Smooth muscle cell (in vitro differentiated cells): ENCODE measurements around the gene CHD2. TPM values are rescaled to one million over a fixed set of nuclear protein-coding genes. Genes with fewer than 3 reads are reported as not detected.

Experiments used
- DNase-seq: peaks from one replicate; lab custom pipeline; 2025; ENCODE audit not compliant: unreplicated experiment; lab: John Stamatoyannopoulos, UW
- H2AFZ ChIP-seq: fragments of 200-600 bp; sonication (generic); 2 replicates; pipeline ENCODE4 v1.6.0; 2016; ENCODE audit warnings: antibody characterized with exemption, low read depth, mild to moderate bottlenecking
- H3F3A ChIP-seq: fragments of 200-600 bp; sonication (generic); 2 replicates; pipeline ENCODE4 v1.6.0; 2017; ENCODE audit warnings: antibody characterized with exemption, low read depth
- H3K27ac ChIP-seq: fragments of 200-600 bp; sonication (generic); 2 replicates; pipeline ENCODE4 v1.5.1; 2016; ENCODE audit warnings: low read depth, mild to moderate bottlenecking
- H3K27me3 ChIP-seq: fragments of 200-600 bp; sonication (generic); 2 replicates; pipeline ENCODE4 v1.6.1; 2016; ENCODE audit warnings: low read depth, mild to moderate bottlenecking
- H3K36me3 ChIP-seq: fragments of 200-600 bp; sonication (generic); 2 replicates; pipeline ENCODE4 v1.5.1; 2016; ENCODE audit warnings: low read depth
- H3K4me1 ChIP-seq: fragments of 200-600 bp; sonication (generic); 2 replicates; pipeline ENCODE4 v1.5.1; 2016; ENCODE audit warnings: low read depth
- H3K4me2 ChIP-seq: fragments of 200-600 bp; sonication (generic); 2 replicates; pipeline ENCODE4 v1.6.0; 2016; ENCODE audit warnings: mild to moderate bottlenecking
- H3K4me3 ChIP-seq: fragments of 200-600 bp; sonication (generic); 2 replicates; pipeline ENCODE4 v1.5.1; 2016; ENCODE audit warnings: mild to moderate bottlenecking
- H3K79me2 ChIP-seq: fragments of 200-600 bp; sonication (generic); 2 replicates; pipeline ENCODE4 v1.6.0; 2016; ENCODE audit warnings: low read depth, mild to moderate bottlenecking
- H3K9ac ChIP-seq: fragments of 200-600 bp; sonication (generic); 2 replicates; pipeline ENCODE4 v1.6.0; 2016; ENCODE audit warnings: low read depth
- H3K9me3 ChIP-seq: fragments of 200-600 bp; sonication (generic); replicated peaks from 2 replicates; pipeline ENCODE4 v1.5.1; 2016; ENCODE audit warnings: low read depth
- H4K20me1 ChIP-seq: fragments of 200-600 bp; sonication (generic); 2 replicates; pipeline ENCODE4 v1.6.0; 2016; ENCODE audit warnings: low read depth
- WGBS: methylation state at CpG from one replicate; pipeline ENCODE4 v1.1.7; 2016; ENCODE audit warnings: low lambda C conversion rate; 5-methylcytosine and 5-hydroxymethylcytosine counted together
- polyA plus RNA-seq: library from polyadenylated mRNA; unstranded; fragments of >200 nt; fragmentation: Nextera tagmentation; extraction: Ambion mirVana; gene quantifications from 2 replicates; pipeline ENCODE4 v1.2.1, GENCODE V29; 2016
- total RNA-seq: library from RNA; depleted of rRNA; stranded (reverse); fragments of >200 nt; gene quantifications from 2 replicates; pipeline ENCODE4 v1.2.3, GENCODE V29; 2014
- TF ChIP-seq, protein P1 (sequence below): fragments of 200-600 bp; sonication (generic); IDR thresholded peaks from 2 replicates; pipeline ENCODE4 v1.5.1; 2017; ENCODE audit warnings: borderline replicate concordance, mild to moderate bottlenecking, antibody characterized with exemption; ENCODE audit not compliant: insufficient read depth, poor library complexity, severe bottlenecking

The CHD2 gene
- total and polyA plus RNA-seq, 2 experiments from 2014 or later, result 64.4 to 99.2 TPM

DNA sequence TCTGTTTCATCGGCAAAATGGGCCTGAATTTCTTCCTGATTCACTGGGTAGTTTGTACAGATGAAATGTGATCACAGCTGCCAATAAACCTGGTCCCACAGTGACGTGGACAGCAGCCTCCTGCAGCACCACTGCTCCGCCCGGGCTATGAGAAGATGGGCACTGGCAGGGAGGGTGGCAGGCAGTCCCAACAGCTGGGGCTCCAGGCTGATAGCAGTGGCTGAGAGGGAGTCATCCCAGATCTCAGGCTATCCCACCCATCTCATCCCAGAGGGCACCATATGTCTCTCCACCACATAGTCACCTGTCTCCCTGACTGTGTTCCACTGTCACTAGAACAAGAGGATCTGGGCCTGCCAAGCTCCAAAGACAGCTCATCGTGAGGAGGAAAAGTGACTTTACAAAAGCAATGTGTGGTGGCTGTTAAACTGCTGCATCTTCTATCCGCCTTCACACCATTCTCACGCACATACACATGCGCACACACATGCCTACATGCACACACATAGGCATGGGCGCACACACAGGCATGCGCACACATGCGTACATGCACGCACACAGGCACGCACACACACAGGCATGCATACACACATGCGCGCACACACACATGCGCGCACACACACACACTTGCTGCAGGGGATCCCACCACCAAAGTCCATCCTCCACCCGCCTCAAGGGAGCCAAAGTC is 142.7 kb downstream of the CHD2 start:
- TF ChIP-seq, protein P1, sequence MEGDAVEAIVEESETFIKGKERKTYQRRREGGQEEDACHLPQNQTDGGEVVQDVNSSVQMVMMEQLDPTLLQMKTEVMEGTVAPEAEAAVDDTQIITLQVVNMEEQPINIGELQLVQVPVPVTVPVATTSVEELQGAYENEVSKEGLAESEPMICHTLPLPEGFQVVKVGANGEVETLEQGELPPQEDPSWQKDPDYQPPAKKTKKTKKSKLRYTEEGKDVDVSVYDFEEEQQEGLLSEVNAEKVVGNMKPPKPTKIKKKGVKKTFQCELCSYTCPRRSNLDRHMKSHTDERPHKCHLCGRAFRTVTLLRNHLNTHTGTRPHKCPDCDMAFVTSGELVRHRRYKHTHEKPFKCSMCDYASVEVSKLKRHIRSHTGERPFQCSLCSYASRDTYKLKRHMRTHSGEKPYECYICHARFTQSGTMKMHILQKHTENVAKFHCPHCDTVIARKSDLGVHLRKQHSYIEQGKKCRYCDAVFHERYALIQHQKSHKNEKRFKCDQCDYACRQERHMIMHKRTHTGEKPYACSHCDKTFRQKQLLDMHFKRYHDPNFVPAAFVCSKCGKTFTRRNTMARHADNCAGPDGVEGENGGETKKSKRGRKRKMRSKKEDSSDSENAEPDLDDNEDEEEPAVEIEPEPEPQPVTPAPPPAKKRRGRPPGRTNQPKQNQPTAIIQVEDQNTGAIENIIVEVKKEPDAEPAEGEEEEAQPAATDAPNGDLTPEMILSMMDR, result no peak
- no peak overlapping the region for H3K4me2 ChIP-seq
- no peak overlapping the region for H3K4me3 ChIP-seq
- H3K27me3 ChIP-seq, result no peaks in the 10 kb centered on the region
- 91% methylated on average over 18 of the region's 18 CpGs for WGBS
- DNase-seq, result no peak
- no peak overlapping the region for H3K9ac ChIP-seq
- no peak overlapping the region for H2AFZ ChIP-seq
- no peak overlapping the region for H3K27ac ChIP-seq
- no peaks in the 10 kb centered on the region for H3K36me3 ChIP-seq
- H4K20me1 ChIP-seq, result no peaks in the 10 kb centered on the region
- H3F3A ChIP-seq, result no peaks in the 10 kb centered on the region
- no peaks in the 10 kb centered on the region for H3K9me3 ChIP-seq
- H3K79me2 ChIP-seq, result no peaks in the 10 kb centered on the region
- peaks cover 2% of the 10 kb centered on the region for H3K4me1 ChIP-seq

- no peaks in the 10 kb centered on the region for H3K27me3 ChIP-seq
- no peaks in the 10 kb centered on the region for H3F3A ChIP-seq
- H3K9ac ChIP-seq, result no peak overlapping the region
- no peak overlapping the region for H3K27ac ChIP-seq
- no peak overlapping the region for H3K4me2 ChIP-seq
- no peak for DNase-seq
- H2AFZ ChIP-seq, result no peak overlapping the region
- no peaks in the 10 kb centered on the region for H4K20me1 ChIP-seq
- no peaks in the 10 kb centered on the region for H3K4me1 ChIP-seq
- H3K4me3 ChIP-seq, result no peak overlapping the region
- H3K36me3 ChIP-seq, result no peaks in the 10 kb centered on the region
- H3K9me3 ChIP-seq, result no peaks in the 10 kb centered on the region
- TF ChIP-seq, protein P1, result no peak
- WGBS, result 85% methylated on average over 6 of the region's 12 CpGs
- no peaks in the 10 kb centered on the region for H3K79me2 ChIP-seq
These were observed 143.6 kb downstream of the CHD2 start for GRCh38 chr15:93043621-93044300.

GRCh38 chr15:93044301-93045190 is 144.4 kb downstream of the CHD2 start:
- no peak overlapping the region for H3K27ac ChIP-seq
- H3K4me1 ChIP-seq, result no peaks in the 10 kb centered on the region
- H3K9me3 ChIP-seq, result no peaks in the 10 kb centered on the region
- H3K79me2 ChIP-seq, result no peaks in the 10 kb centered on the region
- H4K20me1 ChIP-seq, result no peaks in the 10 kb centered on the region
- H3K9ac ChIP-seq, result no peak overlapping the region
- H3F3A ChIP-seq, result no peaks in the 10 kb centered on the region
- no peak for DNase-seq
- H2AFZ ChIP-seq, result no peak overlapping the region
- no peak overlapping the region for H3K4me3 ChIP-seq
- TF ChIP-seq, protein P1, result no peak
- H3K27me3 ChIP-seq, result no peaks in the 10 kb centered on the region
- H3K4me2 ChIP-seq, result no peak overlapping the region
- 92% methylated on average over 45 of the region's 46 CpGs for WGBS
- no peaks in the 10 kb centered on the region for H3K36me3 ChIP-seq
